Upper lobe of left lung (tissue), 6 donors: Measurements from ENCODE around the gene CATSPERE. TPM values are rescaled to one million over a fixed set of nuclear protein-coding genes. Genes with fewer than 3 reads are reported as not detected.

Experiments used
- ATAC-seq, 2 donors: fragments of 200-7000 bp; cut with Tn5 transposase; one replicate each; pipeline ENCODE4 v1.9.1; 2022; ENCODE audit warnings: mild to moderate bottlenecking in 2 of 2, moderate library complexity in 2 of 2; ENCODE audit not compliant: low FRiP score in 2 of 2
- DNase-seq, 2 donors: peaks; one replicate each; pipeline ENCODE4 v3.0.0-alpha.2; 2019 to 2020
- H3K27ac ChIP-seq, 4 donors: fragments of 200-600 bp; sonication (generic); one replicate each; pipeline ENCODE4 v1.5.1; 2016 to 2019
- H3K27me3 ChIP-seq, 4 donors: fragments of 200-600 bp; sonication (generic); one replicate each; pipeline ENCODE4 v1.5.1; 2017 to 2019
- H3K36me3 ChIP-seq, 4 donors: fragments of 200-600 bp; sonication (generic); one replicate each; pipeline ENCODE4 v1.5.1; 2016 to 2019
- H3K4me1 ChIP-seq, 4 donors: fragments of 200-600 bp; sonication (generic); one replicate each; pipeline ENCODE4 v1.5.1; 2018 to 2019
- H3K4me3 ChIP-seq, 4 donors: fragments of 200-600 bp; sonication (generic); one replicate each; pipeline ENCODE4 v1.5.1; 2017 to 2019; ENCODE audit warnings: mild to moderate bottlenecking in 2 of 4, moderate library complexity in 1 of 4
- H3K9me3 ChIP-seq, 4 donors: fragments of 200-600 bp; sonication (generic); one replicate each; pipeline ENCODE4 v1.5.1; 2018 to 2019
- CTCF ChIP-seq, 6 experiments: fragments of 450-650 bp in 4 of 6; fragments of 200-600 bp in 2 of 6; sonication (generic) in 2 of 6; IDR thresholded peaks; one replicate each; pipeline ENCODE4 v1.5.1; 2016 to 2019; ENCODE audit warnings: antibody characterized with exemption in 6 of 6
- EP300 ChIP-seq, 4 donors: sonication (generic); formaldehyde crosslinking; IDR thresholded peaks; one replicate each; pipeline ENCODE4 v1.5.1; 2017; ENCODE audit warnings: antibody characterized with exemption in 4 of 4, control low read depth in 2 of 4
- POLR2A ChIP-seq, 4 donors: fragments of 450-650 bp; IDR thresholded peaks; one replicate each; pipeline ENCODE4 v1.5.1; 2016 to 2017; ENCODE audit warnings: antibody characterized with exemption in 4 of 4, mild to moderate bottlenecking in 2 of 4
- POLR2AphosphoS5 ChIP-seq, 2 donors: sonication (generic); formaldehyde crosslinking; IDR thresholded peaks; one replicate each; pipeline ENCODE4 v1.5.1; 2017; ENCODE audit warnings: antibody characterized with exemption in 2 of 2
- WGBS, 2 donors: methylation state at CpG; one replicate each; pipeline ENCODE4 v1.1.5; 2017 to 2018; 5-methylcytosine and 5-hydroxymethylcytosine counted together
- total RNA-seq, 6 donors: library from RNA; depleted of rRNA in 4 of 6; stranded (reverse); fragments of >200 nt in 4 of 6; gene quantifications; one replicate each; pipeline versions ENCODE4 v1.1.0 to v1.2.1, GENCODE V29; 2016 to 2021
- donor health status: DM: no; HTN: no; CAD: no; lungs with moderate emphysema.
- donor health status: DM: no; HTN: yes; CAD: no; lungs with severe emphysema.

CATSPERE gene
- total RNA-seq, 6 donors from 2014 or later = 0.91 to 2.4 (median 1.4) TPM; not detected in 1

GRCh38 chr1:244653439-244654107 lies 192.5 kb downstream of the CATSPERE start:
- Histone ChIP-seq H3K4me1 (peaks cover 36 to 54% (median 38%) of the 10 kb centered on the region in 4 donors), H3K27ac (peak overlapping the region; percentile 94 to 98 (median 96)), H3K36me3 (no peaks in the 10 kb centered on the region), H3K9me3 (no peaks in the 10 kb centered on the region), H3K4me3 (peak overlapping the region; percentile 60 to 81 (median 79)), H3K27me3 (no peaks in the 10 kb centered on the region)
- WGBS, 2 donors = 1% methylated on average over 10 to 33 of the region's 34 CpGs
- DNase-seq (peak in 1 of 2 donors; percentile 88), ATAC-seq (peak in 1 of 2 donors; percentile 0)
- TF ChIP-seq EP300 (IDR thresholded peaks at IDR 0.05) (no peak), CTCF (IDR thresholded peaks at IDR 0.05) (no peak), POLR2A (IDR thresholded peaks at IDR 0.05) (no peak), POLR2AphosphoS5 (IDR thresholded peaks at IDR 0.05) (no peak)

GRCh38 chr1:244654108-244655038 lies 193.3 kb downstream of the CATSPERE start:
- H3K9me3 ChIP-seq = no peaks in the 10 kb centered on the region
- peak overlapping the region; percentile 94 to 98 (median 96) for H3K27ac ChIP-seq
- H3K27me3 ChIP-seq = no peaks in the 10 kb centered on the region
- H3K4me1 ChIP-seq = peaks cover 44 to 61% (median 46%) of the 10 kb centered on the region in 4 donors
- no peak for TF ChIP-seq CTCF (IDR thresholded peaks at IDR 0.05)
- no peak for TF ChIP-seq EP300 (IDR thresholded peaks at IDR 0.05)
- no peak for TF ChIP-seq POLR2AphosphoS5 (IDR thresholded peaks at IDR 0.05)
- no peak for TF ChIP-seq POLR2A (IDR thresholded peaks at IDR 0.05)
- no peaks in the 10 kb centered on the region for H3K36me3 ChIP-seq
- WGBS, 2 donors = 7 to 11% methylated on average over 8 of the region's 8 CpGs
- ATAC-seq (no peak), DNase-seq (no peak)
- peak overlapping the region; percentile 13 to 81 (median 70) for H3K4me3 ChIP-seq

DNA sequence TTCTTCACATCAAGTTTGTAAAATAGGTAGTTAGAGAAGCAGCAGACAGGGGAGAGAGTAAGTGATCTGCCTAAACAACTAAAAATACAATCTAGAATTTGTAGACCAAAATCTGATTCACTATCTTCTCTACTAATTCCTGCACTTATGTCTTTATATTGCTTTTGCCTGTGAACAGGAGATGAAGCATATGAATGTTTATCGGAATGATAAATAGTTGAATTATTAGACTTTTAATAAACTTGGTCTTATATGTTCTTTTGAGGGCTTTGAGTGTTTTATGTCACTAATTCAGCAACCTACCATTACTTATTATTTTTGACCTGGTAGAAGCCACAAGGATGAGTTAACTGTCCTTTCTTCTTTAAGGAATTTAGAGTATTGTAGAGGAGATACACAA lies 194.1 kb downstream of the CATSPERE start:
- WGBS, 2 donors = 82 to 89% methylated on average over 1 of the region's 1 CpG
- Histone ChIP-seq H3K4me1 (peaks cover 46 to 61% (median 50%) of the 10 kb centered on the region in 4 donors), H3K9me3 (no peaks in the 10 kb centered on the region), H3K27ac (peak overlapping the region; percentile 19 to 98 (median 96)), H3K4me3 (peak overlapping the region in 3 of 4 donors; percentile 60 to 81 (median 80)), H3K27me3 (no peaks in the 10 kb centered on the region), H3K36me3 (no peaks in the 10 kb centered on the region)
- ATAC-seq (no peak), DNase-seq (no peak)
- TF ChIP-seq CTCF (IDR thresholded peaks at IDR 0.05) = no peak
- TF ChIP-seq POLR2A (IDR thresholded peaks at IDR 0.05) = no peak
- no peak for TF ChIP-seq POLR2AphosphoS5 (IDR thresholded peaks at IDR 0.05)
- no peak for TF ChIP-seq EP300 (IDR thresholded peaks at IDR 0.05)

DNA sequence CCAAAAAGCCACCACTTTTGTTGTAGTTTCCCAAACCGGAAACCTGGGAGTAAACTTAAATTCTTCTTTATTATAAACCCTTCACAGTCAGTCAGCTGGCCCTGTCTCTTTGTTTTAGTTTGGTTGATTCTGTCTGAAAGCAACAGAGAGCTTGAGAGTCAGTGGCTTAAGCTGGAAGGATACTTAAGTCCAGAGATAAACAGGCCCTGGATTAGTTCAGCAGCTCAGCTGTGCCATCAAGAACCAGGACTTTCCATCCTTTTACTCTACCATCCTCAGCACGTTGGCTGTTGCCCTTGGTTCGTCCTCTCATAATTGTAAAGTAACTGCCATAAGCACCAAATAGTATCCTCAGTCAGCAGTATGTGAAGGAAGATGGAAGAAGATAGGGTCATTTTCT lies 196.3 kb downstream of the CATSPERE start:
- Histone ChIP-seq H3K27ac (peak overlapping the region in 3 of 4 donors; percentile 33 to 73 (median 61)), H3K27me3 (no peaks in the 10 kb centered on the region), H3K9me3 (no peaks in the 10 kb centered on the region), H3K36me3 (no peaks in the 10 kb centered on the region), H3K4me1 (peaks cover 42 to 59% (median 46%) of the 10 kb centered on the region in 4 donors), H3K4me3 (no peak overlapping the region)
- WGBS, 2 donors = 64 to 68% methylated on average over 3 of the region's 3 CpGs
- no peak for TF ChIP-seq EP300 (IDR thresholded peaks at IDR 0.05)
- no peak for TF ChIP-seq POLR2AphosphoS5 (IDR thresholded peaks at IDR 0.05)
- TF ChIP-seq CTCF (IDR thresholded peaks at IDR 0.05) = no peak
- TF ChIP-seq POLR2A (IDR thresholded peaks at IDR 0.05) = no peak
- DNase-seq (no peak), ATAC-seq (no peak)
